H1 (cell line): ENCODE results near the gene RPL41. TPM values are rescaled to one million over a fixed set of nuclear protein-coding genes. Genes with fewer than 3 reads are reported as not detected.

ENCODE experiments used
- ASH2L ChIP-seq: fragments of 200-600, 300-600 bp; sonication (generic); IDR thresholded peaks from one replicate; pipeline ENCODE4 v1.7.1; 2017; ENCODE audit warnings: low read length
- BCL11A ChIP-seq, 2 experiments: IDR thresholded peaks; one replicate each; pipeline ENCODE4 v1.6.1; 2011; ENCODE audit warnings: low read depth in 2 of 2, low read length in 2 of 2, mild to moderate bottlenecking in 2 of 2
- CBX5 ChIP-seq: fragments of 300-800, 300-1000 bp; sonication (generic); IDR thresholded peaks from 2 replicates; pipeline ENCODE4 v1.7.1; 2016; ENCODE audit warnings: antibody characterized with exemption, low read length, low read depth
- GTF2F1 ChIP-seq: IDR thresholded peaks from 2 replicates; pipeline ENCODE4 v1.6.1; 2012; ENCODE audit warnings: low read depth, low read length, improper control_type of control experiment, borderline replicate concordance
- KDM4A ChIP-seq: IDR thresholded peaks from one replicate; pipeline ENCODE4 v1.7.1; 2012; ENCODE audit warnings: low read depth, mild to moderate bottlenecking, moderate library complexity, low read length, inconsistent platforms; ENCODE audit not compliant: severe bottlenecking
- MAX ChIP-seq: IDR thresholded peaks from 2 replicates; pipeline ENCODE4 v1.6.1; 2012; ENCODE audit warnings: inconsistent platforms
- SAP30 ChIP-seq: fragments of 300-600 bp; sonication (generic); IDR thresholded peaks from 2 replicates; pipeline ENCODE4 v1.7.1; 2012; ENCODE audit warnings: low read length, moderate library complexity, mild to moderate bottlenecking, inconsistent platforms; ENCODE audit not compliant: insufficient read depth, insufficient replicate concordance
- SIX5 ChIP-seq: IDR thresholded peaks from 2 replicates; pipeline ENCODE4 v1.6.1; 2011; ENCODE audit warnings: mild to moderate bottlenecking, low read depth, low read length
- SP4 ChIP-seq: IDR thresholded peaks from 2 replicates; pipeline ENCODE4 v1.6.1; 2012; ENCODE audit warnings: low read length, inconsistent platforms
- SRF ChIP-seq: IDR thresholded peaks from 2 replicates; pipeline ENCODE4 v1.6.1; 2011; ENCODE audit warnings: mild to moderate bottlenecking, low read depth, low read length, moderate library complexity
- polyA plus RNA-seq, 7 experiments: library from polyadenylated mRNA; depleted of rRNA in 3 of 7; stranded (reverse) in 5 of 7; unstranded in 2 of 7; fragments of >200 nt in 5 of 7; fragments of 200-250 nt in 2 of 7; gene quantifications; 1 replicate in 5 of 7; 2 replicates in 1 of 7; 4 replicates in 1 of 7; pipeline versions ENCODE4 v1.2.1 to v1.2.3, GENCODE V29; 2011 to 2013; ENCODE audit warnings: missing spikeins in 2 of 7, mixed read lengths in 2 of 7
- total RNA-seq: library from RNA; stranded (reverse); fragmentation: NEBNext Ultra II Directional; extraction: Animal tissue kit (Norgen Biotek cat#: 25700); gene quantifications from 2 replicates; pipeline ENCODE4 v1.2.1, GENCODE V29; 2021
- TF ChIP-seq, protein P1 (sequence below), 3 experiments: IDR thresholded peaks; 1 replicate in 2 of 3; 2 replicates in 1 of 3; pipeline versions ENCODE4 v1.5.1 to v1.6.1; 2011; ENCODE audit warnings: low read length in 3 of 3, mild to moderate bottlenecking in 3 of 3, inconsistent platforms in 2 of 3, low read depth in 1 of 3, moderate library complexity in 1 of 3; ENCODE audit not compliant: insufficient read depth in 1 of 3; ENCODE audit errors: control extremely low read depth in 1 of 3

Gene RPL41
- total and polyA plus RNA-seq, 2 of the 8 experiments (the other 6 are each of a cell fraction or from before 2014, with no cell fraction given), result 4,440 to 16,488 TPM

- TF ChIP-seq, protein P1, sequence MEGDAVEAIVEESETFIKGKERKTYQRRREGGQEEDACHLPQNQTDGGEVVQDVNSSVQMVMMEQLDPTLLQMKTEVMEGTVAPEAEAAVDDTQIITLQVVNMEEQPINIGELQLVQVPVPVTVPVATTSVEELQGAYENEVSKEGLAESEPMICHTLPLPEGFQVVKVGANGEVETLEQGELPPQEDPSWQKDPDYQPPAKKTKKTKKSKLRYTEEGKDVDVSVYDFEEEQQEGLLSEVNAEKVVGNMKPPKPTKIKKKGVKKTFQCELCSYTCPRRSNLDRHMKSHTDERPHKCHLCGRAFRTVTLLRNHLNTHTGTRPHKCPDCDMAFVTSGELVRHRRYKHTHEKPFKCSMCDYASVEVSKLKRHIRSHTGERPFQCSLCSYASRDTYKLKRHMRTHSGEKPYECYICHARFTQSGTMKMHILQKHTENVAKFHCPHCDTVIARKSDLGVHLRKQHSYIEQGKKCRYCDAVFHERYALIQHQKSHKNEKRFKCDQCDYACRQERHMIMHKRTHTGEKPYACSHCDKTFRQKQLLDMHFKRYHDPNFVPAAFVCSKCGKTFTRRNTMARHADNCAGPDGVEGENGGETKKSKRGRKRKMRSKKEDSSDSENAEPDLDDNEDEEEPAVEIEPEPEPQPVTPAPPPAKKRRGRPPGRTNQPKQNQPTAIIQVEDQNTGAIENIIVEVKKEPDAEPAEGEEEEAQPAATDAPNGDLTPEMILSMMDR (IDR thresholded peaks at IDR 0.05; ENCODE audit: control extremely low read depth in 1 of 3, insufficient read depth in 1 of 3, low read depth in 1 of 3, low read length in 3 of 3), result no peak
- no peak for TF ChIP-seq SP4
- no peak for TF ChIP-seq SIX5
- no peak for TF ChIP-seq ASH2L
- no peak for TF ChIP-seq SAP30
- TF ChIP-seq CBX5, result no peak
- TF ChIP-seq GTF2F1, result no peak
- no peak for TF ChIP-seq MAX
- no peak for TF ChIP-seq KDM4A
- TF ChIP-seq BCL11A (IDR thresholded peaks at IDR 0.05; ENCODE audit: low read depth in 2 of 2, low read length in 2 of 2), result no peak
- TF ChIP-seq SRF, result no peak
Observed at GRCh38 chr12:56081393-56082347, 34.8 kb upstream of the RPL41 start (continued).
